ENCODE results near the gene S100PBP. TPM values are rescaled to one million over a fixed set of nuclear protein-coding genes. Genes with fewer than 3 reads are reported as not detected.

S100PBP gene
- total and polyA plus RNA-seq, 10 of the 15 experiments (the other 5 are each of a cell fraction or from before 2014, with no cell fraction given), result 17.0 to 98.3 (median 40.6) TPM

- Histone ChIP-seq H3K4me3 (no peak overlapping the region), H3K9ac (ENCODE audit: control insufficient read depth, insufficient read depth, low read length) (no peak overlapping the region), H3K9me3 (replicated peaks; ENCODE audit: control insufficient read depth, insufficient read depth, low read length) (no peaks in the 10 kb centered on the region; the same call in 2 of the 3 replicates), H2AFZ (ENCODE audit: control insufficient read depth, low read depth, low read length) (no peak overlapping the region), H3K36me3 (ENCODE audit: control insufficient read depth in 2 of 2, insufficient read depth in 2 of 2, low read length in 1 of 2) (no peaks in the 10 kb centered on the region), H3K4me2 (ENCODE audit: control insufficient read depth, insufficient read depth) (no peak overlapping the region), H3K79me2 (ENCODE audit: control insufficient read depth, insufficient read depth, low read length) (no peaks in the 10 kb centered on the region), H3K27me3 (replicated peaks in 1 of 2; ENCODE audit: control insufficient read depth in 2 of 2, insufficient read depth in 2 of 2, low read length in 1 of 2) (peaks cover 11 to 14% of the 10 kb centered on the region in 2 experiments), H3K27ac (ENCODE audit: control insufficient read depth, insufficient read depth) (no peak overlapping the region), H4K20me1 (ENCODE audit: control insufficient read depth, insufficient read depth) (no peaks in the 10 kb centered on the region), H3K4me1 (ENCODE audit: control insufficient read depth, insufficient read depth, low read length) (no peaks in the 10 kb centered on the region)
- FAIRE-seq, result no peak
- no peak for ATAC-seq
- intact Hi-C loops (cut with micrococcal nuclease; ENCODE audit: unreplicated experiment), result no loop called here
- in situ Hi-C loops (cut with MboI), result no loop called here
- ChIA-PET SMC1A (ENCODE audit: uncharacterized antibody, unreplicated experiment) (interaction anchor here (1.5 kb wide), 1 partner anchor 10 kb away, joined by 3 read pairs; no protein-coding TSS in a partner anchor), POLR2A (no interaction called here), CTCF (interaction anchor here (0.8 to 6.5 kb wide), 3 partner anchors 12 to 16 kb away, joined by 3 to 36 read pairs (median 7); no protein-coding TSS in a partner anchor), RAD21 (ENCODE audit: unreplicated experiment) (no interaction called here)
- 48% methylated on average over 24 of the region's 24 CpGs for WGBS (ENCODE audit: insufficient coverage, insufficient replicate concordance, low lambda C conversion rate, missing lambda C conversion rate)
- no TSS peak for BruUV-seq (replicated peaks)
- no peak for TF ChIP-seq NFXL1 (IDR thresholded peaks at IDR 0.05; ENCODE audit: borderline replicate concordance)
- TF ChIP-seq MXI1 (IDR thresholded peaks at IDR 0.05; ENCODE audit: low read depth, low read length), result no peak
- TF ChIP-seq STAT3 (IDR thresholded peaks at IDR 0.05; ENCODE audit: low read depth, low read length), result no peak
- TF ChIP-seq RAD21 (IDR thresholded peaks at IDR 0.05; ENCODE audit: insufficient read depth, low read depth, low read length), result no peak
- no peak for DNase-seq (ENCODE audit: low read depth, low spot score)
These were observed 71.4 kb downstream of the S100PBP start for GRCh38 chr1:32888677-32889420.

DNA sequence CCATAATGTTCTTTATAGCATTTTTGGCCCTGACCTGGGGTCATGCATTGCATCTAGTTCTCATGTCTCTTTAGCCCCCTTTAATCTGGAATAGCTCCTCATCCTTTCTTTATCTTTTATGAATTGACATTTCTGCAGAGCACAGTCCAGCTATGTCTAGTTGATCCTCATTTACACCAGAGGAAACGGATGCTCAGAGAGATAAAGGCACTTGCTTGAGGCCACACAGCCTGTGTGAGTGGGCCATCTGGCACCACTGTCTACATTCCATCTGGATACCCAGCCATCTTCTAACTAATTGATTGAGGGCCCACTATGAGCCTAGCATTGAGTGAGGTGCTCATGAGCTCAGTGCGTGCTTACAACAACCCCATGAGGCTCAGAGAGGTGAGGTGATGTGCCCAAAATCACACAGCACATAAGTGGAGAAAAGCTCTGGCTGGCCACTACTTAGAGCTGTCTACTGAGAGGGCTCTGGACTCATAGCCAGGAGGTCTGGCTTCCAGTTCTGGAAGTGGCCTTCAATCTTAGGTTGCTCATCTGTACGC is 72.4 kb downstream of the S100PBP start:
- intact Hi-C loops (cut with micrococcal nuclease; ENCODE audit: unreplicated experiment) (no loop called here), in situ Hi-C loops (cut with MboI) (no loop called here)
- Histone ChIP-seq H3K4me2 (ENCODE audit: control insufficient read depth, insufficient read depth) (no peak overlapping the region), H3K27ac (ENCODE audit: control insufficient read depth, insufficient read depth) (no peak overlapping the region), H2AFZ (ENCODE audit: control insufficient read depth, low read depth, low read length) (no peak overlapping the region), H3K4me1 (ENCODE audit: control insufficient read depth, insufficient read depth, low read length) (no peaks in the 10 kb centered on the region), H3K4me3 (no peak overlapping the region), H3K9me3 (replicated peaks; ENCODE audit: control insufficient read depth, insufficient read depth, low read length) (no peaks in the 10 kb centered on the region; the same call in 2 of the 3 replicates), H4K20me1 (ENCODE audit: control insufficient read depth, insufficient read depth) (no peaks in the 10 kb centered on the region), H3K9ac (ENCODE audit: control insufficient read depth, insufficient read depth, low read length) (no peak overlapping the region), H3K79me2 (ENCODE audit: control insufficient read depth, insufficient read depth, low read length) (no peaks in the 10 kb centered on the region), H3K36me3 (ENCODE audit: control insufficient read depth in 2 of 2, insufficient read depth in 2 of 2, low read length in 1 of 2) (no peaks in the 10 kb centered on the region), H3K27me3 (replicated peaks in 1 of 2; ENCODE audit: control insufficient read depth in 2 of 2, insufficient read depth in 2 of 2, low read length in 1 of 2) (peaks cover 14 to 18% of the 10 kb centered on the region in 2 experiments)
- no TSS peak for BruUV-seq (replicated peaks)
- no peak for TF ChIP-seq BRCA1 (IDR thresholded peaks at IDR 0.05; ENCODE audit: low read depth, low read length)
- TF ChIP-seq SRF (IDR thresholded peaks at IDR 0.05; ENCODE audit: low read depth in 2 of 2, low read length in 2 of 2), result no peak
- TF ChIP-seq SUPT20H (IDR thresholded peaks at IDR 0.05; ENCODE audit: borderline replicate concordance, control insufficient read depth, low read depth, low read length), result no peak
- no peak for TF ChIP-seq TARDBP (IDR thresholded peaks at IDR 0.05; ENCODE audit: borderline replicate concordance)
- TF ChIP-seq RFX5 (IDR thresholded peaks at IDR 0.05; ENCODE audit: low read depth, low read length), result no peak
- TF ChIP-seq, protein P1, sequence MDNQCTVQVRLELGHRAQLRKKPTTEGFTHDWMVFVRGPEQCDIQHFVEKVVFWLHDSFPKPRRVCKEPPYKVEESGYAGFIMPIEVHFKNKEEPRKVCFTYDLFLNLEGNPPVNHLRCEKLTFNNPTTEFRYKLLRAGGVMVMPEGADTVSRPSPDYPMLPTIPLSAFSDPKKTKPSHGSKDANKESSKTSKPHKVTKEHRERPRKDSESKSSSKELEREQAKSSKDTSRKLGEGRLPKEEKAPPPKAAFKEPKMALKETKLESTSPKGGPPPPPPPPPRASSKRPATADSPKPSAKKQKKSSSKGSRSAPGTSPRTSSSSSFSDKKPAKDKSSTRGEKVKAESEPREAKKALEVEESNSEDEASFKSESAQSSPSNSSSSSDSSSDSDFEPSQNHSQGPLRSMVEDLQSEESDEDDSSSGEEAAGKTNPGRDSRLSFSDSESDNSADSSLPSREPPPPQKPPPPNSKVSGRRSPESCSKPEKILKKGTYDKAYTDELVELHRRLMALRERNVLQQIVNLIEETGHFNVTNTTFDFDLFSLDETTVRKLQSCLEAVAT (IDR thresholded peaks at IDR 0.05), result no peak
- ChIA-PET POLR2A (no interaction called here), SMC1A (ENCODE audit: uncharacterized antibody, unreplicated experiment) (interaction anchor here (0.7 to 1.5 kb wide), 3 partner anchors 9 to 168 kb away, joined by 3 read pairs; no protein-coding TSS in a partner anchor), RAD21 (ENCODE audit: unreplicated experiment) (no interaction called here), CTCF (interaction anchor here (6.5 kb wide), 1 partner anchor 14 kb away, joined by 36 read pairs; no protein-coding TSS in a partner anchor)
- ATAC-seq (no peak), FAIRE-seq (no peak), DNase-seq (ENCODE audit: low read depth, low spot score) (no peak)
- 32% methylated on average over 3 of the region's 3 CpGs for WGBS (ENCODE audit: insufficient coverage, insufficient replicate concordance, low lambda C conversion rate, missing lambda C conversion rate)

All from GM12878 (cell line).